Stimulated activated CD4-positive, alpha-beta T cell treated with anti-CD3 and anti-CD28 coated beads, Interleukin-15, amount 100 ng/mL, for 1 hour (primary cell): ENCODE data around the gene HEXA.

Source experiments
- DNase-seq, 2 donors: peaks; one replicate each; pipeline ENCODE4 v3.0.0-alpha.2; 2020; ENCODE audit warnings: low read depth in 1 of 2, low spot score in 1 of 2

Gene HEXA

DNA sequence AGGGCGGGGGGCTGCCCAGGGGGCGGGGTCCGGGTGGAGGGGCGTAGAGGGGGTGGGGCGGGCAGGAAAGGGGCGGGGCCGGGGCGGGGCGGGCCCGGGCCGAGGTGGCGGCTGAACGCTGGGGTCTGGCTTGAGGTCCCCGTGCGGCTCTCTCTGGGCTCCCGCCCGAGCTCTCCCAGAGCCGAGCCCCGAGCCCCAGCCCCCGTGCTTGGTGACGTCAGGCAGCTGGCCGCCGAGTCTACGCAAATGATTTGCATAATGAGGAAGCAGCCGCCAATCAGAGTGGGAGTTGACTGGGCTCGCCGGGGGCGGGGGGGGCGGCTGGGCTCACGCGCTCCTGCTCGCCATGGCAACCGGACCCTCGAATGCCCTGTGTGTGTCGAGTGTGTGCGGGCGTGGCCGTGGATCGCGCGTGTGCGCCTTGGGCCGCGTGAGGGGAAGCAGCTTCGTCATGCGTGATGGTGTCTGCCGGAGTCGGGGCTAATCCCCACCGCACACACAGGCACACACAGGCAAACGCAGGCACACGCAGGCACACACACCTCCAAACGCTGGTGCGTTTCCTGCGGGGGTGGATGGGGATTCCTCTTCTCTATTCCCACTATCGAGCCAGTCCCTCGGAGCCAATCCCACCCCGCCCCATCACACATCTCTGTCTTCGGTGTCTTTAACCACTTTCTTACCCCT, 55.7 kb downstream of the HEXA start, which contains the start of gene CELF6:
Gene CELF6 (minus strand): TSS at position 173 of the 687 bp plus-strand sequence. CDS start 283 bp downstream, outside the sequence.
- DNase-seq = peak; percentile 48 to 53

DNA sequence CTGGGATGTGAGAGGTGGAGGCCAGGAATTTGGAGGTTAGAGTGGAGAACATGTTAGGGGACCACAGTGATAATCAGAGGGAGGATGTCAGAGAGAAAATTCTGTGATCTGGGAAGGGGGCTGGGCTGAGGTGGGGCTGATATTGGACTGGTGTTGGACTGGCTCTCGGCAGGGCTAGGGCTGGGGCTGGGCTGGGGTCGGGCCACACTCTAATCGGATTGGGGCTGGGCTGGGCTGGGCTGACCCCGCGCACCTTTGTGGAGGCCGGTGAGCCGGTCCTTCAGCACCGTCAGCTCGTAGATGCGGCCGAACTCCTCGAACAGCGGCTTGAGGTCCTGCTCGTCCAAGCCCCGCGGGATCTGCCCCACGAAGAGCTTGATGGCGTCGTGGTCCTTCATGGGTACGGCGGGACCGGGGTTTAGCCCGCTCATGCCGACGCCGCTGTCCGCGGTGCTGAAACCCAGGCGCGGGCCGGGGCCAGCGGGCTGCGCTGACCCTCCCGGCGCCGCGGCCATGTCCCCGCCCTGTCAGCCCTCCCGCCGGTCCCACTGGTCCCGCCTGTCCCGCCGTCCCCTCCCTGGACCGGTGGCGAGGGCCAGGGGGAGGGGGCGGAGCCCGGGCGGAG, 56.3 kb downstream of the HEXA start:
- peak in 1 of 2 donors; percentile 31 for DNase-seq

DNA sequence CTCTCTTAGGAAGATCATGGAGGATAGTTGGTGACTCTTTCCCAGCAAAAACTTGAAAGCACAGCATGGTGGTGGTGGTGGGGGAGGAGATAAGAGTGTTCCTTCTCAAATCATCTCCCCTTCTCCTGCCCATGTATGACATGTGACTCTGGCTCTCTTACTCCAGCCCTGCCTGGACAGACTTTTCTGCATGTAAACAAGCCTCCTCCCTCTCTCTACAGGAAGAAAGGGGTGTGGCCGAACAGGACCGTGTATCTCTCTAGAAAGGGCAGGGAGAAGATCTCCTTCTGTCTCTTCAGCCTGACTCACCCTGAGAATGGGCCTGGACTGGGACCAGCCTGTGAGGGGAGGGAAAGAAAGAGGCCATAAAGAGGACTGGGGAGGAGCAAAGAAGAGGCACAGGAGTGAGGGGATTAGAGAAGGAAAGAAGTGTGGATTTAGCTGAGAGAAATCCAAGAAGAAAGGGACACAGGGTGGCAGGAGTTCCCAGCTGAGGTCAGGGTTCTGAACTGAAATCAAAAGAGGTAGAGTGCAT, 57.3 kb downstream of the HEXA start:
- DNase-seq = no peak

DNA sequence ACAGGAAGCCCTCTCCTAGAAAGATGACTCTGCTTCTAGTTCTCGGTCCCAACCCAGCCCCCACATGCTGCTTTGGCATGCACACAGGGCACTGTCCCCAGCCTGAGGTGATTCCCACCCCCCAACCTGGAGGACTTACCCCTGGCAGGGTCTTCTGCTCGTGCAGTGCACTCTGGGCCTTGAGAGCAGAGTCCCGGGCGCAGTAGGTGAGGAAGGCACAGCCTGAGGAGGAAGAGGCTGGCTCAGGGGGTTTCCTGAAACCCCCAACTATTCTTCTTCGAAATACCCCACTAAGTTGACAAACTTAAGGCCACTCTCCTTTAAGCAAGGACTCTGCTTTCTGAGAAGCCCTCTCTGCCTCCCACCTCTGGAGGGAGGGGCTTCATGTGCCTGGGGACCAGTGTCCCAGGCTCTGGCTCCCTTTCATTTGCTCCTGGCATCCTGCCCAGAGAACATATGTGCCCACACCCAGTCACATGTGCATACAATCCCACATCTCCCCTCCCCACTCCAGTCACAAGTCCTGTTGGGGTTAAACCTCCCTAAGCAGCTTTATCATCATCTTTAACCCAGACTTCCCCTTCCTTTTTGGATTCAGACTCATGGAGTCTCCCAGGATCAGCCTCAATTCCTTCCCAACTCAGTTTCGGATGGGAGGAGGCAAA, 60.0 kb downstream of the HEXA start:
- no peak for DNase-seq

DNA sequence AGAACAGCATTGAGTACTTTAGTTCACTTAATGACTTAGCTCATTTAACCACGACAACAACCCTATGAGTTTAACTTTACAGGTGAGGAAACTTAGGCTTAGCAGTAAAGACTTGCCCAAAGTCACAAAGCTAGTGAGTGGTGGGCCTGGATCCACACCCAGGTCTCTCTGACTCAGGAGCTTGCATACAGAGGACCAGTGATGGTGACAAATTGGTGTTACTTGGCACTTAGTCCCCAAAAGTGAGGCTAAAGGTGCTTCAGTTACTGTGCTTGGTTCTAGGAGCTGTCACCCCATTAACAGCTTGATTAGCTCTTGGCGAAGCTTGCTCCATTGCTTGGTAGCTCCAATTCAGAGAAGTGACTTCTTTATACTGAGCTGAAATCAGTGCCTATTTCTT, 61.9 kb downstream of the HEXA start:
- no peak for DNase-seq

DNA sequence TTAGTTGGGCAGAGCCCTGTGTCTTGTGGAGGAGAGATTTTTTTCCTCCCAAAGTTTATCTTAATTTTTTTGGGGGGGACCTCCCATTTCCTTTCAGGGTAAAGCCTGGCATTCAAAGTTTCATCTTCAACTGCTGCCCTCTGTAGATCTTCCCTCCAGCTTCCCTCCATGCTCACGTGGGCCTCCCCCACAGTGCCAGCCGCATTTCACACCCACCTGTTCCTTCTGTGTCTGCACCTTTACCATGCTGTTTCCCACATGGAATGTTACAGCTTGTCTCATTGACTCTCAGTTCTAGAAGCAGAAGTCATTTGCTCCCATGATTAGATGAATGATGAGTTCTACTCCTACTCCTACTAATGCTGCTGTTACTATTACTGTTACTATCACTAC, 62.4 kb downstream of the HEXA start:
- no peak for DNase-seq

DNA sequence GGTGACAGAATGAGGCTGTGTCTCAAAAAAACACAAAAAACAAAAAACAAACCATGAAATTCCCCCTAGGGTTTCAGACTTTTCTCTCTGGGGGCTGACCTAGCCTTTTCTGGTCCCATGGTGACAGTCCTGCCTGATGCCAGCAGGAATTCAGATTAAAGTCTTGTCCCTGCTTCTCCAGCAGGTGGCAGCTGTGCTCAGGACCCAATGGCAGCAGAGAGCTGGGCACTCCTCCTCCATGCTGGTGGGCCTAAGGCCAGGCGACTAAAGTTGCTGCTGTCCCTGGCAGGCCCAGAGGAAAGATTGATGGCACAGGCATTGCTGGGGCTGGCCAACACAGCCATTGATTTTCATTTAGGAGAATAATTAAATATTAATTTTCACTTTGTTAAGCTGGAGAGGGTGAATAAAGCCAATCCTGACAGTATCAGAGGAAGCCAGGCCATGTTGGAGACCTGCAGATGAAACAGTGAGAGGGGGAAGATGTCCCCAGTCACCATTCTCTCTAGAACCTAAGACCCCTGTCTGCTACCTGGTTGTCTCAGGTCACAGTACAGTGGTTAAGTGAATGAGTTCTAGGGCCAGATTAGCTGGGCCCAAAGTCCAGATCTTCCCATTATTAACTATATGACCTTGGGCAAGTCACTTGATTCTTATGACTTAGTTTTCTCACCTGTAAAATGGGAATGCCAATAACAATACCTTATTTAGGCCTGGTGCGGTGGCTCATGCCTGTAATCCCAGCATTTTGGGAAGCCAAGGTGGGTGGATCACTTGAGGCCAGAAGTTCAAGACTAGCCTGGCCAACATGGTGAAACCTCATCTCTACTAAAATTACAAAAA, 63.0 kb downstream of the HEXA start:
- DNase-seq = peak; percentile 17 to 27

DNA sequence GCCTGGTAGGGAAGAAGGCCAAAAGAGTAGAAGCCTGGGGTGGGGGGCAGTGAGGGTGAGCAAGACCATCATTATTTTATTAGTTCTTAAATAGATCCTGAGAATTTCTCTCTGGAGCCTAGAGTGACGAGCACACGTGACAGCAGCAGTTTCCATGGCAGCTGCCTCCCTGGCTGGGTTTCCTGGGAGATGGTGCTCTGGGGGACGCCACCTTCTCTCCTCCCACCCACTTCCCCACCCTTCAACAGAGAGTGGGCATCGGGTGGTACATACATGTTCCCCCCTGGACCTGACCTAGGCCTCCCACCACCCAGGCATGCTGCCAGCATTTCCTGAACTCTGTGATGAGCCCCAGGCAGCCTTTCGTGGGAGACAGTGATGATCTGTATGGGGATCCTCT, 68.8 kb downstream of the HEXA start:
- no peak for DNase-seq

DNA sequence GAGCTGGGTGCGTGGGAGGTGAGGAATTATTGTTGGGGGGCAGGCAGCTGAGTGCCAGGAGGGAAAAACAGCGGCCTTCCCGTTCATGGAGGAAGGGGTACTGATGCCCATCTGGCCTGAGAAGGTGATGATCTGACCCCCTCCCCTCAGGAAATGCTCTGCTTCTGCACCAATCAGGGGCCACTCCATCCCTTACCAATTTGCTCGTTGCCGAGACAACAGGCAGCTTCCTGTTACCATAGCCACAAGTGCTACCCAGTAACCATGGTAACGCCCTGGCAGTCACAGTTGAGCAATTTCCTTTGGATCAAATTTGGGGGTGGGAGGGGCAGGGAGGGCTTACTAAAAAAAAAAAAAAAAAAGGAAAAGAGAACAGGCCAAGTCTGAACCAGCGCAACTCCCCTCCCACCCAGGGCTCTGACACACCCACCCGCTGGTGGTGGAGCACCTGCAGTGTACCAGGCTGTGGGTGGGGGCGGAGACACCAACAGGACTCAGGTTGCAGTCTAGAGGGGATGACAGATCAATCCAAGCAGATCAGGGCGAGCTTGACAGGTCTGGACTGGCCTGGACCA, 69.5 kb downstream of the HEXA start:
- DNase-seq = no peak

DNA sequence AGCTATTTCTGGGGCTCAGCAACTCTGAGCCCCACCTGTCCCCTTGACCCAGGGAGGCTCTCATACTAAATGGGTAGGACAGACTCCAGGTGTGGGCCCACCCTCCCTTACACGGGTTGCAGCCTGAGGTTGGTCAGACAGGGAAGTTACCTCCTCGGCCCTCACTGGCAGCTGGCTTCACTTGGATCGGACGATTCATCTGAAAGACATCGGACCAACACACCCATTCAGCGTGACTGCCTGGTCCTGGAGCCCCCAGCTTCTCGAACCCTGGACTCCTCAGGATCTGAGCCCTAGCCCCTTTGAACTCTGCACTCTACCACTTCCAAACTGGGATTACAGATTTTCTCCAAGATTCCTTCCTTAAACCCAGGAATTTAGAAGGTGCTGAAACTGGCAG, 71.2 kb downstream of the HEXA start:
- DNase-seq = no peak

DNA sequence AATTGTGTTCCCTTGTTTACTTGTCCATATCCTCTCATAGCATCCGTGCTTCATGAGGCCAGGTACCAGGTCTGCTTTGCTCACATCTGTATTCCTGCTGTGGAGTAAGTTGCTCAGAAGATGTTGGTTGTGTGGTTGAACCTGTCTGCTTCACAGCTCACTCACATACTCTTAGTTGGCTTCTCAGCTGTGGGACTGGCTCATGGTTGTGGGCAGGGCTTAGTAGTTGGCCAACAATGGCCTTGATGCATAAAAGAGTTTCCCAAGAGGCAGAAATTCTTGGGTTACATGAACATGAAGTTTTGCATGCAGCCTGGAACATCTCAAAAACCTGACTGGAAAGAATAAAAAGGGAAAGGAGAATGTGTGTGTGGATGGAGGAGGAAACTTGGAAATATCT, 72.9 kb downstream of the HEXA start:
- no peak for DNase-seq
